ENCODE data around the gene PRDX3.

DNA sequence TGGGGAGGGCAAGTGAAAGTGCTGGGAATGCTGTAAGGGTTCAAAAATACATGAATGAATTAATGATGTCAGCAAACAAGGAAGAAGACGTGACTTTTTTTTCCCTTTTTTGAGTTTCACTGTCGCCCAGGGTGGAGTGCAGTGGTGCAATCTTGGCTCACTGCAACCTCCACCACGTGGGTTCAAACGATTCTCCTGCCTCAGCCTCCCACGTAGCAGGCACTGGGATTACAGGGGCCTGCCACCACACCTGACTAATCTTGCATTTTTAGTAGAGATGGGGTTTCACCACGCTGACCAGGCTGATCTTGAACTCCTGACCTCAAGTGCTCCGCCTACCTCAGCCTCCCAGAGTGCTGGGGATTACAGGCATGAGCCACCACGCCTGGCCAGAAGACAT is 44.7 kb downstream of the PRDX3 start:
- no peak for TF ChIP-seq EZH2 (IDR thresholded peaks at IDR 0.05)
- no peak for TF ChIP-seq POLR2AphosphoS5 (IDR thresholded peaks at IDR 0.05; ENCODE audit: borderline replicate concordance, low read depth, low read length)

All from SK-N-MC (cell line).